Activated B cell treated with CpG ODN at 0.5 μM for 24 hours (primary cell): ENCODE results near the gene MCC. TPM values are rescaled to one million over a fixed set of nuclear protein-coding genes. Genes with fewer than 3 reads are reported as not detected.

Source experiments
- ATAC-seq: fragments of 200-7000 bp; cut with Tn5 transposase; one replicate; pipeline ENCODE4 v1.10.0; 2021; ENCODE audit warnings: low read depth, mild to moderate bottlenecking, moderate library complexity
- CTCF ChIA-PET: fragments of 350-600 bp; sonication (Branson Sonifier 250); formaldehyde crosslinking; loops from one replicate; lab custom pipeline; 2021; ENCODE audit warnings: antibody characterized with exemption; lab: Charles Lee
- POLR2A ChIA-PET: fragments of 350-600 bp; sonication (Branson Sonifier 250); formaldehyde crosslinking; loops from one replicate; lab custom pipeline; 2021; ENCODE audit warnings: antibody characterized with exemption; lab: Charles Lee
- DNase-seq: peaks from one replicate; pipeline ENCODE4 v3.0.0; 2022
- H3K27ac Mint-ChIP-seq: one replicate; pipeline ENCODE4 v1.8.0; 2020; ENCODE audit warnings: mixed read lengths
- H3K27me3 Mint-ChIP-seq: one replicate; pipeline ENCODE4 v1.8.0; 2021; ENCODE audit warnings: mixed read lengths
- H3K36me3 Mint-ChIP-seq: one replicate; pipeline ENCODE4 v1.8.0; 2021; ENCODE audit warnings: low read depth, mixed read lengths
- H3K4me1 Mint-ChIP-seq: one replicate; pipeline ENCODE4 v1.8.0; 2021; ENCODE audit warnings: mixed read lengths
- H3K4me3 Mint-ChIP-seq: one replicate; pipeline ENCODE4 v1.8.0; 2020; ENCODE audit warnings: mild to moderate bottlenecking, mixed read lengths
- H3K9me3 Mint-ChIP-seq: one replicate; pipeline ENCODE4 v1.8.0; 2020; ENCODE audit warnings: mixed read lengths
- CTCF ChIP-seq: fragments of 200-600 bp; IDR thresholded peaks from one replicate; pipeline ENCODE4 v1.8.0; 2022; ENCODE audit warnings: antibody characterized with exemption, mild to moderate bottlenecking
- intact Hi-C: fragments of 100-400 bp; cut with micrococcal nuclease; formaldehyde crosslinking; loops from one replicate; pipeline ENCODE4 v1.15.1; 2024
- total RNA-seq: library from RNA; stranded (reverse); gene quantifications from 2 replicates; pipeline ENCODE4 v1.2.3, GENCODE V29; 2022

The MCC gene
- total RNA-seq, 1 donor from 2014 or later, result 0.22 TPM

DNA sequence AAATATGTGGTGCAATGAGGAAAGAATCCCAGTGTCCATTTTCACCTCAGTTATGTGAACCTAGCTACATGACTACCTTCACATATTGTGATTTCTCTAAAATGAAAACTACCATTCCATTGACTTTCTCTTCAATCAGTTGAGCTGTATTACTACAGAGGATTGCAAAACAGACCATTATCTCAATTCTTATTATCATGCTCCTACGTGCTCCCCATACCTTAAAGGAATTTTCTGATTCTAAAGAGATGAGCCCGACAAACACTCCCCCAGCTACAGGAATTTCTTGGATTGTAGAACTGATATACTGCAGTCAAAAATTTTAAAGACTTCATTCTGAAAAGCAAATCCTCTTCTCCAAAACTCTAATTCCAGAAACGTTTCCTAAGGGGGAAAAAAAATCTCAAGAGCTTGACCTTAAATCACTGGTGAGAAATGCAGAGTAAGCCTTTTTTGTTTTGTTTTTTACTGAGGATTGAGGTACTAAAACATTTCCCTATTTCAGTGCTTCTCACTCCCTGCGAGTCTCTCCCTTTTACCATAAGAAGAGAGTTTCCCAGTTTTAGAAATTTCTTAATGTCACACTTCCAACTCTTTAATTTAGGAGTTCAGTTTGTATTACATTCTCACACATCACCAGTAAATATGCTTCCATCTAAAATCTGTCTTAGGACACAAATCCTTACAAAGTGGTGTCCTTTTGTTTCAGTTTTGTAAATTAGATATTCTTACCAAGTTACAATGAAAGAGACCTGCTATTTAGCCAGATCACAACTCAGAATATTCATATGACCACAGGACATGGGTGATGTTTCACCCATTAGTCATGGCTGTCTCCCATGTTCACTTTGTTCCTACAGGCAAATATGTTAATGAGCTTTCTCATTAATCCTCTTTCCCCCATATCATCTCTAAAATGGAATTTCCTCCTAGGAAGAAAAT lies 257.3 kb downstream of the MCC start:
- ATAC-seq (no peak), DNase-seq (no peak)
- Mint-ChIP-seq H3K4me1 (no peaks in the 10 kb centered on the region), H3K4me3 (no peak overlapping the region), H3K36me3 (no peaks in the 10 kb centered on the region), H3K27ac (no peak overlapping the region), H3K9me3 (no peaks in the 10 kb centered on the region), H3K27me3 (peaks cover 23% of the 10 kb centered on the region)
- intact Hi-C loops, result no loop called here
- no peak for TF ChIP-seq CTCF
- CTCF ChIA-PET, result no interaction called here
- POLR2A ChIA-PET, result no interaction called here

GRCh38 chr5:113227798-113228197 lies 260.5 kb downstream of the MCC start:
- H3K27ac Mint-ChIP-seq, result no peak overlapping the region
- H3K9me3 Mint-ChIP-seq, result no peaks in the 10 kb centered on the region
- no peaks in the 10 kb centered on the region for H3K36me3 Mint-ChIP-seq
- intact Hi-C loops, result no loop called here
- ChIA-PET POLR2A (no interaction called here), CTCF (no interaction called here)
- TF ChIP-seq CTCF, result no peak
- ATAC-seq, result no peak
- H3K4me1 Mint-ChIP-seq, result no peaks in the 10 kb centered on the region
- no peak for DNase-seq
- H3K27me3 Mint-ChIP-seq, result peaks cover 18% of the 10 kb centered on the region
- H3K4me3 Mint-ChIP-seq, result no peak overlapping the region

DNA sequence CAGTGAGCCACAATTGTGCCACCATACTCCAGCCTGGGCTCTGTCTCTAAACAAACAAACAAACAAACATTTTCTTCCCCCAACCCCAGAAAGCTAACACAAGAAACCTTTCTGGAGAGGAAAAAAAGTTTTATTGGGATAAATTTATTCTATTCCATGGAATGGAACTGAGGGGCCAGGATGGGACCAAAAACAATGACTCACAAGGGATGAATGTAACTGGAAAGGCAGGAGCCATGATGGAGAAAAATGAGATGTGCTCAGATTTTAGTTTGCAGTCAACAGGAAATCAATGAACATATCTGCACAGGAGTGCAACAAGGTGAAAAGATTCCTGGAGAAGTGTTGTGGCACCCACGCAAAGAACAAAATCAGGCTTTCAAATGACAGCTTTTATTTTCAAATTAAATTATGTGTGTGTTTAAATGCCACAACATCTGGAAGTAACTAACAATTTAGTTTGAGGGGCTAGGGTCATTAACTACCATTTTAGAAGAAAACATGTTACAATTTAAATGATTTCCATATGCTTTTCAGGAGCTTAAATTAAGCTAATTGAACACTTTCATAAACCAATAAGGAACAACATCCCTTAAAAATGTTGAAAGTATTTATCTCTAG lies 262.0 kb downstream of the MCC start:
- ChIA-PET POLR2A (no interaction called here), CTCF (no interaction called here)
- Mint-ChIP-seq H3K36me3 (no peaks in the 10 kb centered on the region), H3K4me1 (no peaks in the 10 kb centered on the region), H3K27ac (no peak overlapping the region), H3K27me3 (peaks cover 16% of the 10 kb centered on the region), H3K9me3 (no peaks in the 10 kb centered on the region), H3K4me3 (no peak overlapping the region)
- ATAC-seq (no peak), DNase-seq (no peak)
- intact Hi-C loops, result no loop called here
- TF ChIP-seq CTCF, result no peak

- intact Hi-C loops, result no loop called here
- H3K27me3 Mint-ChIP-seq, result peaks cover 14% of the 10 kb centered on the region
Measured at GRCh38 chr5:113225259-113225658, 263.0 kb downstream of the MCC start.

More at GRCh38 chr5:113225259-113225658, 263.0 kb downstream of the MCC start:
- Mint-ChIP-seq H3K9me3 (no peaks in the 10 kb centered on the region), H3K36me3 (no peaks in the 10 kb centered on the region), H3K4me3 (no peak overlapping the region), H3K27ac (no peak overlapping the region), H3K4me1 (no peaks in the 10 kb centered on the region)
- no peak for ATAC-seq
- no peak for DNase-seq
- CTCF ChIA-PET, result no interaction called here
- no peak for TF ChIP-seq CTCF
- POLR2A ChIA-PET, result no interaction called here
